Astrocyte of the spinal cord (primary cell): ENCODE results near the gene THAP8.
"Not testable (repeated sequence)": the region's sequence is repeated elsewhere in the genome, so short reads cannot be mapped to it uniquely, and the experiment has no call there.

Source experiments
- DNase-seq: peaks from one replicate; pipeline ENCODE4 v3.0.0; 2011; ENCODE audit warnings: low read depth, low spot score
- H3K4me3 ChIP-seq: 2 replicates; pipeline ENCODE4 v1.5.1; 2011; ENCODE audit warnings: low read depth, mild to moderate bottlenecking, low read length, moderate library complexity
- in situ Hi-C: cut with HindIII; loops from 2 replicates; pipeline ENCODE4 v1.10.0; 2017; ENCODE audit warnings: low sequenced_read_pairs
- TF ChIP-seq, protein P1 (sequence below): IDR thresholded peaks from 2 replicates; pipeline ENCODE4 v1.5.1; 2012; ENCODE audit warnings: low read depth, mild to moderate bottlenecking, low read length, inconsistent platforms

THAP8 gene

DNA sequence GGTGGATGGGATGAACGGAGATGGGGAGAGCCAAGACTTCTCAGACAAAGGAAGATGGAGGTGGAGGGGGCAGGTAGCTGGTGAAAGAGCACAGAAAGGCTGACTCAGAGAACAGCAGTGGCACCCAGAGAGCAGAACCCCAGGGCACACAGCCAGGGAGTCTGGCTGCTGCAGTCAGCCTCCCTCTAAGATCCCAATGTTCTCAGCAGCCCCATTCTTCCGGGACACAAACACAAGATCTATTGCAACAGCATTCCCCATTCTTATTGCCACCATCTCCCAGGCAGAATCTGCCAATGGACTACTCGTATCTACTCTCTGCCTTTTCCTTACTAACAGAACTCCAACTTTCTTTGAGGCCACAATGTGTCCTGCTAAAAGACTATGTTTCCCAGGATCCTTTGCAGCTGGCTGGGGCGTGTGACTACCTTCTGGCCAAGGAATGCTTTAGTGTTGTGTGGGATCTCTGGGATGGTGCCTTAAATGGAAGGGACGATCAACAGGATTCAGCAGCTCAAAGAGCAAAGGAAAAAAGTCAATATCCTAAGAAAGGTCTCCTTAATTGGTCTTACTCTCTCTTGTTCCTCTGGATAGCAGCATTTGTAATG lies 7.5 kb downstream of the THAP8 start:
- no peak for DNase-seq
- no peak overlapping the region for H3K4me3 ChIP-seq
- in situ Hi-C loops = no loop called here
- TF ChIP-seq, protein P1, sequence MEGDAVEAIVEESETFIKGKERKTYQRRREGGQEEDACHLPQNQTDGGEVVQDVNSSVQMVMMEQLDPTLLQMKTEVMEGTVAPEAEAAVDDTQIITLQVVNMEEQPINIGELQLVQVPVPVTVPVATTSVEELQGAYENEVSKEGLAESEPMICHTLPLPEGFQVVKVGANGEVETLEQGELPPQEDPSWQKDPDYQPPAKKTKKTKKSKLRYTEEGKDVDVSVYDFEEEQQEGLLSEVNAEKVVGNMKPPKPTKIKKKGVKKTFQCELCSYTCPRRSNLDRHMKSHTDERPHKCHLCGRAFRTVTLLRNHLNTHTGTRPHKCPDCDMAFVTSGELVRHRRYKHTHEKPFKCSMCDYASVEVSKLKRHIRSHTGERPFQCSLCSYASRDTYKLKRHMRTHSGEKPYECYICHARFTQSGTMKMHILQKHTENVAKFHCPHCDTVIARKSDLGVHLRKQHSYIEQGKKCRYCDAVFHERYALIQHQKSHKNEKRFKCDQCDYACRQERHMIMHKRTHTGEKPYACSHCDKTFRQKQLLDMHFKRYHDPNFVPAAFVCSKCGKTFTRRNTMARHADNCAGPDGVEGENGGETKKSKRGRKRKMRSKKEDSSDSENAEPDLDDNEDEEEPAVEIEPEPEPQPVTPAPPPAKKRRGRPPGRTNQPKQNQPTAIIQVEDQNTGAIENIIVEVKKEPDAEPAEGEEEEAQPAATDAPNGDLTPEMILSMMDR = no peak

DNA sequence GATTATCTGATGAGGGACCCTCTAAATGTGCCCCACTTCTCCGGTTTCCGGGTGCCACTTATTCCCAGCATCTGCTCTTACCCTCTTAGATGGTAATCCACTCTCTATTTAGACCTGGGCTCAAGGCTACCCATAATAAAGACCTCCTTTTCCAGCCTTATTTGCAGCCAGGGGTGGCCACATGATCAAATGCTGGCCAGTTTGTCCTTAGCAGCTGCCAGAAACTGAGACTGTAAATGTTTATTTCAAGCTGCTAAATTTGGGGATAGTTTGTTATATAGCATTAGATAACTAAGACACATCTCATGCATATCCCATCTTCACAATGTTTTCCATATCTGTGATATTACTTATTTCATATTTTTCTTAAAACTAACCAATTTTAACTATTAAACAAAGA lies 10.1 kb downstream of the THAP8 start:
- in situ Hi-C loops = no loop called here
- TF ChIP-seq, protein P1 = no peak
- no peak overlapping the region for H3K4me3 ChIP-seq
- no peak for DNase-seq

DNA sequence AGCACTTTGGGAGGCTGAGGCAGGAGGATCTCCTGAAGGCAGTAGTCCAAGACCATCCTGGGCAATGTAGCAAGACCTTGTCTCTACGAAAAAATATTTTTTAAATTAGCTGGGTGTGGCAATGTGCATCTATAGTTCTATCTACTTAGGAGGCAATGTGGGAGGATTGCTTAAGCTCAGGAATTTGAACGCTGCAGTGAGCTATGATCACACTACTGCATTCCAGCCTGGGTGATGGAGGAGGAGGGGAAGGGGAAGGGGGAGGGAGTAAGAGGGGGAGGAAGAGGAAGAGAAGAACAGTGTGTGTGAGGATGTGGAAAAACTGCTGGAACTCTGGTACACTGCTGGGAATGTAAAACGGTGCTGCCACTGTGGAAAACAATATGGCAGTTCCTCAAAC lies 12.3 kb downstream of the THAP8 start:
- in situ Hi-C loops = no loop called here
- H3K4me3 ChIP-seq = no peak overlapping the region
- peak; percentile 43 for DNase-seq
- TF ChIP-seq, protein P1 = no peak

DNA sequence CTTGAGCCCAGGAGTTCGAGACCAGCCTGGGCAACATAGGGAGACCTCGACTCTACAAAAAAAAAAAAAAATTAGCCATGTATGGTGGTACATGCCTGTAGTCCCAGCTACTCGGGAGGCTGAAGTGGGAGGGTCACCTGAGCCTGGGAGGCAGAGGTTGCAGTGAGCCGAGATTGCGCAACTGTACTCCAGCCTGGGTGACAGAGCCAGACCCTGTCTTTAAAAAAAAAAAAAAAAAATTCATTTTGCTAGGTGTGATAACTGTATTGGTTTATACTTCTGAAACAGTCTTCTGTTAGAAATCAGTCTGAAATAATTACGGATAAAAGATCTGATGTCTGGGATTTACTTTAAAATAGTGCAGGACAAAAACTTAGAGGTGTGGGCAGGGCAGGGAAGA lies 13.0 kb downstream of the THAP8 start:
- DNase-seq, in situ Hi-C loops, H3K4me3 ChIP-seq: not testable (repeated sequence)

DNA sequence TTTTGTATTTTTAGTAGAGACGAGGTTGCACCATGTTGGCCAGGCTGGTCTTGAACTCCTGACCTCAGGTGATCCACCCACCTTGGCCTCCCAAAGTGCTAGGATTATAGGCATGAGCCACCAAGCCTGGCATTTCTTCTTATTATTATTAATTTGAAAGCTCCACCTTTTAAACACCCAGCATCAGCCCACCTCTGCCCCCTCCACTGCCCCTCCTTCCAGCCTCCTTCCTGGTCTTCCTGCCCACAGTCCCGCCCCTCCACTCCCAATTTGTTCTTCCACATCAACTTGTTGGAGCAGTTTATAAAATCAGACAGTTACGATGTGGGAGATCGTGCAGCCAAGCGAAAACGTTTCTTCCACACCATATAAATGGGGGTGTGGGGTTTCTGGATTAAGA lies 13.6 kb downstream of the THAP8 start:
- DNase-seq = no peak
- no peak overlapping the region for H3K4me3 ChIP-seq
- in situ Hi-C loops = no loop called here
- TF ChIP-seq, protein P1 = no peak

DNA sequence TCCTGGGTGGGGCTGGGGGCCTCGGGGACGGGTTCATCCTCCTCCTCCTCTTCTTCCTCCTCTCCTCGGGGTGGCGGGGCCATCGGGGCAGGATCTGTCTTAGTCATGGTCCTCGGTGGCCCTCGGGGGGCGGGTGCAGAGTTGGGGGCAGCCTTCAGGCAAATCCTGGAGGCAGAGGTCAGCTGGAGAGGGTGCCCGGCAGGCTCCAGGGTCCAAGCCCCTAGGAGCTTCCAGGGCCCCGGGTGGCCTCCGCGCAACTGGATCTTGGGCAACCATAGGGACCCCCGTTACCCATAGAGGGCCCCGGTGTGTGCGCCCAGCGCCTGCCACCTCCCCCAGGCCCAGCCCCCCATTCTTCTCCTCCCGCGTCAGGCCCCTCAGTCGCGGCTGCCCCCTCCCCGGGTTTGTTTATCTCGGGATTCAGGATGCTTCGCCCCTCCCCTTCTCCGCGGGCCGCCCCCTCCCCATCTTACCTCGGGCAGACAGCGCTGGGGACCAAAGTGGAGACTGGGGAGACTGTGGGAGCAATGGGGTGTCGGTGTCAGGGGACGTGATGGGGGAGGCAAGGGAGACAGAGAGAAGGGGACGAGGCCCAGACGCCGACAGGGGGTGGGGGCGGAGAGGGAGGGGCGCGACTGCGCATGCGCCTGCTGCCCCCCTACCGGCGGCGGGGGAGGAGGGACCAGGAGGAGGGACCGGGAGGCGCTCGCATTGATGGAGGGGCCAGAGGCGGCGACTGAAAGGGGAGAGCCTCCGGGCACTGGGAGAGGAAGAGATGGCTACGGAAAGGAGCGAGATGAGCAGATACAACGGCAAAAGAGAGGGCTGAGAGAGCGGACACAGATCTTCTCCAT lies 21.6 kb downstream of the THAP8 start, which contains the start of gene CLIP3:
TSS of gene CLIP3 (minus strand) at position 623 of the 854 bp plus-strand sequence. CDS start at position 107, 516 bp downstream.
- in situ Hi-C loops = no loop called here

DNA sequence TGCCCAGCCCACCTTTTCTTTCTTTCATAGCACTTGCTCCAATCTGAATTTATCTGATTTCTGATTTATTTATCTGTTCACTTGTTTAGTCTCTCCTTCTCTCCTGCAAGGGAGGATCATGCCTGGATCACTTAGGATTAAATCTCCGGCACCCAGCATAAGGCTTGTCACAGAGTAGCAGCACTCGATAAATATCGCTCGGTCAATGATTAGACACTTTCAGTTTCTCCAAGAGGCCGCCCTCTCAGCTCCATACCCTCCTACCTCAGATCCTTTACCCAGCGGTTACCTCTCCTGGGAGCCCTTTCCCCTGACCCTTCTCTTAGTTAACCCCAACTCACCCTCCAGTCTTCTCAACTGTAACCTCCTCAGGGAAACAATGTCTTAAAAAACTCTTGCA lies 22.8 kb downstream of the THAP8 start:
- TF ChIP-seq, protein P1 = no peak
- in situ Hi-C loops = no loop called here

More for the DNA sequence above, 21.6 kb downstream of the THAP8 start, which contains the start of gene CLIP3:
- peak; percentile 63 for DNase-seq
- H3K4me3 ChIP-seq = peak within 1 kb of the TSS; percentile 81
- TF ChIP-seq, protein P1 = no peak

More for the DNA sequence above, 22.8 kb downstream of the THAP8 start:
- no peak overlapping the region for H3K4me3 ChIP-seq
- no peak for DNase-seq
